Measurements from ENCODE around the gene CACNA1F.
A peak's percentile ranks its signal among the peaks of the same experiment; 100 is the strongest.

CACNA1F gene

DNA sequence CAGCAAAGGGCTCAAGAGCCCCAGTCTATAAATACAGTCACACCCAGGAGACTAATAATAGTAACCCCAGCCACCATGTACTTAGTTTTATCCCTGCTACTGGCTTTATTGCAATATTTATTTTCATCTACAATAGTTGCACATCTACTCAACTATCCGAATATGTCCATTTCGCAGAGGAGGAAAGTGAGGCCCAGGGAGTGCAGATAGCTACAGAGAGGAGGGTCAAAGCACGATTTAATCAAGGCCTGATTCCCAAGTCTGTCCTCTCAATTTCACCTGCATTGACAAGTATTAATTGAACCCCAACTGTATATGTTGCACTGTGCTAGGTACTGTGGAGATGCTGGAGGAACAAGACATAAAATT, 65.4 kb downstream of the CACNA1F start:
- Histone ChIP-seq H3K4me3 (ENCODE audit: low read length in 2 of 2) (peak overlapping the region; percentile 50 to 69), H3K9ac (ENCODE audit: low read depth in 1 of 2, low read length in 2 of 2) (peak overlapping the region; percentile 68 to 73)

DNA sequence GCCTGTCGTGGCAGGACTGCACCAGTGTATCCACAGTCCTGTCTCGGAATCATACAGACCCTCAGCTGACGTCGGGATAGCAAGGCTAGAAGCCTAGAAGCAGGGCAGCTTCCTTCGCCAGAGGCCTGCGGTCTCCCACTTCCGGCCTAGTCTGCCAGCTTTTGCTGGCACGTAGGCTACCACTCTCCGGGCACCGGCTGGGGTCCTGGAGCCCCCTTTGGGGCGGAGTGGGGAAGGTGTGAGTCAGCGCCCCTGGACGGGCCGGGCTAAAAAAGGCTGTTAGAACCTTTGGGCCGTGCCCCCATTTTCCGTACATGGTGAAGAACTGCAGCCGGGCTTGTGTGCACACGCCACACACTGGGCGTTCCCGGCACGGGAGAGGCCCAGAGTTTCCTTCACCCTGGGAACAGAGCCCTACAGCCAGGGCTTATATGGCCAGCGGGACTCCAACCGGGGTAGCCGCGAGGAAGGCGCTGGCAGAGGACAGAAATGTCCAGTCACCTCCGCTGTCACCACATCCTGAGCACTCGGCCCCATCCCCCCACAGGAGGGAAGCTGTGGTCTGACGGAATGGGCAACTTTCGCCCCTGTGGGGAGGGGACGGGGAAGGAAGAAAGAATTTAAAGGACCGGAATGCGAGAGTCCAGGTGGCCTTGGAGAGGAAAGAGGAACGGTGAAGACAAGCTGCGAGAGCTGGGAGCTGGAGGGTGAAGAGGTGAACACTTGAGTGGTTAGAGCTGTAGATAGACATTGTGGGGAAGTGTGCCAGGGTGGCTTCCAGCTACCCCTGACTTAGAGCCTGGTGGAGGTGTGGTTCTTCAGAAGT, 66.0 kb downstream of the CACNA1F start:
- H3K27ac ChIP-seq (ENCODE audit: low read depth in 2 of 2, low read length in 2 of 2), result peak overlapping the region; percentile 93 to 94
- H3K9ac ChIP-seq (ENCODE audit: low read depth in 1 of 2, low read length in 2 of 2), result peak overlapping the region; percentile 68 to 73
- H3K4me3 ChIP-seq (ENCODE audit: low read length in 2 of 2), result peak overlapping the region; percentile 50 to 69
- no peaks in the 10 kb centered on the region for H3K27me3 ChIP-seq (ENCODE audit: control insufficient read depth in 2 of 2, insufficient read depth in 2 of 2, low read length in 2 of 2)
- no peaks in the 10 kb centered on the region for H3K9me3 ChIP-seq (ENCODE audit: control insufficient read depth in 2 of 2, low read length in 2 of 2)
- no peaks in the 10 kb centered on the region for H3K36me3 ChIP-seq (ENCODE audit: control insufficient read depth in 2 of 2, insufficient read depth in 2 of 2, low read length in 2 of 2)
- peaks cover 8 to 23% of the 10 kb centered on the region in 2 donors for H3K4me1 ChIP-seq (ENCODE audit: control insufficient read depth in 2 of 2, insufficient read depth in 2 of 2, low read length in 2 of 2)

More for the DNA sequence above, 65.4 kb downstream of the CACNA1F start:
- H3K27ac ChIP-seq (ENCODE audit: low read depth in 2 of 2, low read length in 2 of 2), result peak overlapping the region; percentile 93 to 94
- no peaks in the 10 kb centered on the region for H3K27me3 ChIP-seq (ENCODE audit: control insufficient read depth in 2 of 2, insufficient read depth in 2 of 2, low read length in 2 of 2)
- H3K4me1 ChIP-seq (ENCODE audit: control insufficient read depth in 2 of 2, insufficient read depth in 2 of 2, low read length in 2 of 2), result peaks cover 9 to 23% of the 10 kb centered on the region in 2 donors
- no peaks in the 10 kb centered on the region for H3K9me3 ChIP-seq (ENCODE audit: control insufficient read depth in 2 of 2, low read length in 2 of 2)
- no peaks in the 10 kb centered on the region for H3K36me3 ChIP-seq (ENCODE audit: control insufficient read depth in 2 of 2, insufficient read depth in 2 of 2, low read length in 2 of 2)

DNA sequence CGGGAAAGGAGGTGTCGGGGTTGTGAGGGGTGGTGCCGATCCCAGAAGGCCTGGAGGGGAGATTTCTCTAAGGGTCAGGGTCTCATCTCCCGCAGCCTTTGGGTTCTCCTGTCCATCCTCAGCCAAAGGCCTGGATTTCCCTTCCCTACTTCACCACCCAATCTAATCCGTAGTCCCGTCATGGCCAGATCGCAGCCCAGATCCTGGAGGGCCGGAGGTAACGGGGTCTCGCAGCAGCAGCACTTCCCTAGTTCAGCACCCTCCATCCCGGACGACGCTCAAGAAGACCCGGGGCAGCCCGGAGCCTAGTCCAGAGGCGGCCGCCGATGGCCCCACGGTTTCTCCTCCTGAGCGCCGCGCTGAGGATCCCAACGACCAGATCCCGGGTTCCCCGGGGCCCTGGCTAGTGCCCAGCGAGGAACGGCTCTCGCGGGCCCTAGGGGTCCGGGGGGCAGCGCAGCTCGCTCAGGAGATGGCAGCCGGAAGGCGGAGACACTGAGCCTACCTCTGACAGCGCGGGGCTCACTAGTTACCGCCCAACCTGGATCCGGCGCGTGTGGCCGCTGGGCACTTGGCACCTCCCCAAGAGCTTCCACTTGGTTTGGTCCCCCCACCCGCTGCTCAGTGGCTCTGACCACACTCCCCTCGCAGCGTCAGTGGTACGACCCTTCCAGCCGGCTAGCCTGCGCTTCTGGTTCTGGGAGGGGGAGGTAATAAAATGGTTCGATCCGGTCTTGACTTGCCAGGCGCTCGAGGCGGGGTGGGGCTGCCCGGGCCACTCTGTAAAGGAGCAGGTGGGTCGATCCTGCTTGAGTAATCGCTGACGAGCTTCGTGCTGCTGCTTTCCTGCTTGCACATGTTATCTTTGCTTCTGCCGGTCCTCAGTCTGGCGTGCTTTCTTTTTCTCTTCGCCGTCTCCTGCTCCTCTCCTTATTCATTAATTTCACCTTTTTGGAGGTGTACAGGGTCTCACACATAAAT, 66.9 kb downstream of the CACNA1F start:
- no peaks in the 10 kb centered on the region for H3K27me3 ChIP-seq (ENCODE audit: control insufficient read depth in 2 of 2, insufficient read depth in 2 of 2, low read length in 2 of 2)
- H3K4me1 ChIP-seq (ENCODE audit: control insufficient read depth in 2 of 2, insufficient read depth in 2 of 2, low read length in 2 of 2), result peaks cover 8 to 23% of the 10 kb centered on the region in 2 donors
- peak overlapping the region; percentile 68 to 73 for H3K9ac ChIP-seq (ENCODE audit: low read depth in 1 of 2, low read length in 2 of 2)
- peak overlapping the region; percentile 50 to 69 for H3K4me3 ChIP-seq (ENCODE audit: low read length in 2 of 2)
- H3K36me3 ChIP-seq (ENCODE audit: control insufficient read depth in 2 of 2, insufficient read depth in 2 of 2, low read length in 2 of 2), result no peaks in the 10 kb centered on the region
- no peaks in the 10 kb centered on the region for H3K9me3 ChIP-seq (ENCODE audit: control insufficient read depth in 2 of 2, low read length in 2 of 2)
- H3K27ac ChIP-seq (ENCODE audit: low read depth in 2 of 2, low read length in 2 of 2), result peak overlapping the region; percentile 93 to 94

DNA sequence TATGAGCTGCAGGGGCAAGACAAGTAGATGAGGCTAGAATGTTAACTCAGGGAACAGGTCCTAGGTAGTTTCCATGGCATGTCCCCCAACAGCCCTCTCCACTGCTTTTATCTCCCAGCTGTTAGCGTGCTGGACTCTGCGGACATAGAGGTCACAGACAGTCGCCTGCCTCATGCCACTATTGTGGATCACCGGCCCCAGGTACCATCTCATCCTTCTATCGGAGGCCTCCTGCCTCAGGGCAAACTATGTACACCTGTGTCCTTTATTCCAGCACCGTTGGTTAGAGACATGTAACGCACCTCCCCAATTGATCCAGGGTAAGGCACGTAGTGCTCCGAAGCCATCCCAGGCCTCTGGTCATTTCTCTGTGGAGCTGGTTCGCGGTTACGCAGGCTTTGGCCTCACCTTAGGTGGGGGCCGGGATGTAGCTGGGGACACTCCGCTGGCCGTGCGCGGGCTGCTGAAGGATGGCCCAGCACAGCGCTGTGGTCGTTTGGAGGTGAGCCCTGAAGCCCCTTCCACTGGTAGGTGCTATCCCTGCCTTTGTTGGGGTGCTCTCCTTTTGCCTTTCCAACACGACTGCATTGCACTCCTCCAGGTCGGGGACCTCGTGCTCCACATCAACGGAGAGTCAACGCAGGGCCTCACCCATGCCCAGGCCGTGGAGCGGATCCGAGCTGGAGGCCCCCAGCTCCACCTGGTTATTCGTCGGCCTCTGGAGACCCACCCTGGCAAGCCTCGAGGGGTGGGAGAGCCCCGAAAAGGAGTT, 68.4 kb downstream of the CACNA1F start:
- no peaks in the 10 kb centered on the region for H3K27me3 ChIP-seq (ENCODE audit: control insufficient read depth in 2 of 2, insufficient read depth in 2 of 2, low read length in 2 of 2)
- H3K9ac ChIP-seq (ENCODE audit: low read depth in 1 of 2, low read length in 2 of 2), result no peak overlapping the region
- peaks cover 8 to 23% of the 10 kb centered on the region in 2 donors for H3K4me1 ChIP-seq (ENCODE audit: control insufficient read depth in 2 of 2, insufficient read depth in 2 of 2, low read length in 2 of 2)
- H3K4me3 ChIP-seq (ENCODE audit: low read length in 2 of 2), result no peak overlapping the region
- H3K27ac ChIP-seq (ENCODE audit: low read depth in 2 of 2, low read length in 2 of 2), result peak overlapping the region; percentile 92
- H3K9me3 ChIP-seq (ENCODE audit: control insufficient read depth in 2 of 2, low read length in 2 of 2), result no peaks in the 10 kb centered on the region
- H3K36me3 ChIP-seq (ENCODE audit: control insufficient read depth in 2 of 2, insufficient read depth in 2 of 2, low read length in 2 of 2), result no peaks in the 10 kb centered on the region

DNA sequence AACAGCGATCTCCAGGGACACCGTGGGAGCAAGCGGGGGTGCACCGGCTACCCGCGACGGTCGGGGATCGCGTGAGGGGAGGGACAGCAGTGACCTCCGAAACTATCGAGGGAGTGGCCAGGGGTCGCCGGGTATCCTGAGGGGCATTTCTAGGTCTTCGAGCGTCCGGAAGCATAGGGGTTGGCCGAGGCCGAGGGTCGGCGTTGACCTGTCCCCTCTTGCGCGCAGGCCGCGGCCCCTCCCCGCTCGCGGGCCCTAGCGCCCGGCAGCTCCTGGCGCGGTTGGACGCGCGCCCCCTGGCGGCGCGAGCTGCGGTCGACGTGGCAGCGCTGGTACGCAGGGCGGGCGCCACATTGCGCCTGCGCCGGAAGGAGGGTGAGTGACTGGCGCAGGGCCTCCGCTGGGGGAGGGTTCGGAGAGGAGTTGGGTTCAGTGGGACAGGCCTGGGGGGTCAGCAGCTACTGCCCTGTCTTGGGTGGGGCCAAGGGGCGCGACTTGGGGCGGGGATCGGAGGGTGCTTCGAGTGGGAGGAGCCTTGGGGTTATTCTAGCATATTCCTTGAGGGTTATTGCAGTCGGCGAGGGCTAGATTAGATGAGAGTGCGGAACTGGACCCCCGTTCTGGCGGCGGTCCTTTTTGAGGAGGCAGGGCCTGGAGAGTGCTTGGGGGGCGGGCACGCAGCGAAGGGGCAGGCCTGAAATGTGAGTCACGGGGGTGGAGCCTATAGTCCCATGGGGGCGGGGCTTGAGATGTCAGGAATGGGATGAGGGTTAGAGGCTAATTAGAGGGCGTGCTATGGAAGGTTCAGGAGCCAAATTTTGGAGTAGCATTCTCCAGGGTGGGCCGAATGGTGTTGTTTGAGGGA, 69.4 kb downstream of the CACNA1F start:
- H3K27ac ChIP-seq (ENCODE audit: low read depth in 2 of 2, low read length in 2 of 2), result peak overlapping the region; percentile 92
- no peaks in the 10 kb centered on the region for H3K36me3 ChIP-seq (ENCODE audit: control insufficient read depth in 2 of 2, insufficient read depth in 2 of 2, low read length in 2 of 2)
- H3K9ac ChIP-seq (ENCODE audit: low read depth in 1 of 2, low read length in 2 of 2), result peak overlapping the region; percentile 56 to 81
- no peaks in the 10 kb centered on the region for H3K9me3 ChIP-seq (ENCODE audit: control insufficient read depth in 2 of 2, low read length in 2 of 2)
- H3K27me3 ChIP-seq (ENCODE audit: control insufficient read depth in 2 of 2, insufficient read depth in 2 of 2, low read length in 2 of 2), result no peaks in the 10 kb centered on the region
- peaks cover 8 to 23% of the 10 kb centered on the region in 2 donors for H3K4me1 ChIP-seq (ENCODE audit: control insufficient read depth in 2 of 2, insufficient read depth in 2 of 2, low read length in 2 of 2)
- peak overlapping the region; percentile 64 for H3K4me3 ChIP-seq (ENCODE audit: low read length in 2 of 2)

DNA sequence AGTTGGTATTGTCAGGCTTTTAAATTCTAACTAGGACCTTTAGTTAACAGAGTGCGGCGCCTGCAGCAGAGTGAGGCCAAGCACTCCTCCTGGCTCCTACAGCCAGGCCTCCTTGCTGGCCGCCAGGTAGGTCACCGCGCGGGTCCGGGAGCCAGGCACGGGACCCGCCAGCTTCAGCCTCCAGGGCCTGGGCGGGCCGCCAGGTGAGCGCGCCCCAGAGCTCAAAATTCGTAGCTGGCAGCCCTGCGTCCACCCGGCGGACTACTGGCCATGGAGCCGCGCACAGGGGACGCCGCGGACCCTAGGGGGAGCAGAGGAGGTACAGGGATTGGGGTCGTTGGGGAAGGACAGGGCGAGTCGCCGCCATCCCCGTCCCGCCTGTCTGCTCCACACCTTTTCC, 70.5 kb downstream of the CACNA1F start, which contains the start of gene MAGIX:
Gene MAGIX, plus strand, starts transcription at position 139 of the 400 bp plus-strand sequence. Its CDS starts 132 bp downstream, at position 271.
- peaks cover 8 to 23% of the 10 kb centered on the region in 2 donors for H3K4me1 ChIP-seq (ENCODE audit: control insufficient read depth in 2 of 2, insufficient read depth in 2 of 2, low read length in 2 of 2)
- H3K9ac ChIP-seq (ENCODE audit: low read depth in 1 of 2, low read length in 2 of 2), result peak within 1 kb of the TSS; percentile 56 to 81
- no peaks in the 10 kb centered on the region for H3K9me3 ChIP-seq (ENCODE audit: control insufficient read depth in 2 of 2, low read length in 2 of 2)
- H3K36me3 ChIP-seq (ENCODE audit: control insufficient read depth in 2 of 2, insufficient read depth in 2 of 2, low read length in 2 of 2), result no peaks in the 10 kb centered on the region
- peak within 1 kb of the TSS; percentile 92 for H3K27ac ChIP-seq (ENCODE audit: low read depth in 2 of 2, low read length in 2 of 2)
- H3K27me3 ChIP-seq (ENCODE audit: control insufficient read depth in 2 of 2, insufficient read depth in 2 of 2, low read length in 2 of 2), result no peaks in the 10 kb centered on the region
- H3K4me3 ChIP-seq (ENCODE audit: low read length in 2 of 2), result peak within 1 kb of the TSS; percentile 64

DNA sequence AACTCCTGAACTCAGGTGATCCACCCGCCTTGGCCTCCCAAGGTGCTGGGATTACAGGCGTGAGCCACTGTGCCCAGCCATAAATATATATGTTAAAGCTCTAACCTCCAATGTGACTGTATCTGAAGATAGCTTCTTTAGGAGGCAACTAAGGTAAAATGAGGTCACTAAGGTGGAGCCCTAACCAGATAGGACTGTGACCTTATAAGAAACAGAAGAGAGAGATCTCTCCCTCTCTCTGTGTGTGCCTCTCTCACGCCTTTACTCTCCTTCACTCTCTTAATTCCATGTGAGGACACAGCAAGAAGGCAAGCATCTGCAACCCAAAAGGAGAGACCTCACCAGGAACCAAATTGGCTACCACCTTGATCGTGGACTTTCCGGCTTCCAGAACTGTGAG, 71.5 kb downstream of the CACNA1F start:
- H3K9me3 ChIP-seq (ENCODE audit: control insufficient read depth in 2 of 2, low read length in 2 of 2), result no peaks in the 10 kb centered on the region

DNA sequence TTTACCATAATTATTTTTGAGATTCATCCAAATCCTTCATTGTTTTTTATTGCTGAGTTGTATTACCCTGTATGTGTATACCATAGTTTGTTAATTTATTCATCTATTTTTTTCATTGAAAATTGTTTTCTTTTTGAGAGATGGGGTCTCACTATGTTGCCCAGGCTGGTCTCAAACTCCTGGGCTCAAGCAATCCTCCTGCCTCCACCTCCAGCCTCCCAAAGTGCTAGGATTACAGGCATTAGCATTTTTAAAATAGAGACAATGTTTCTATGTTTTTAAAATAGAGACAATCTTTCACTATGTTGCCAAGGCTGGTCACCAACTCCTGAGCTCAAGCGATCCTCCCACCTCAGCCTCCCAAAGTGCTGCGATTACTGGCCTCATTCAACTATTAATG, 72.2 kb downstream of the CACNA1F start:
- Histone ChIP-seq H3K9me3 (ENCODE audit: control insufficient read depth in 2 of 2, low read length in 2 of 2) (no peaks in the 10 kb centered on the region), H3K36me3 (ENCODE audit: control insufficient read depth in 2 of 2, insufficient read depth in 2 of 2, low read length in 2 of 2) (no peaks in the 10 kb centered on the region), H3K27me3 (ENCODE audit: control insufficient read depth in 2 of 2, insufficient read depth in 2 of 2, low read length in 2 of 2) (no peaks in the 10 kb centered on the region), H3K27ac (ENCODE audit: low read depth in 2 of 2, low read length in 2 of 2) (no peak overlapping the region), H3K4me1 (ENCODE audit: control insufficient read depth in 2 of 2, insufficient read depth in 2 of 2, low read length in 2 of 2) (peaks cover 5 to 12% of the 10 kb centered on the region in 2 donors), H3K4me3 (ENCODE audit: low read length in 2 of 2) (no peak overlapping the region), H3K9ac (ENCODE audit: low read depth in 1 of 2, low read length in 2 of 2) (no peak overlapping the region)

More for the DNA sequence above, 71.5 kb downstream of the CACNA1F start:
- Histone ChIP-seq H3K9ac (ENCODE audit: low read depth in 1 of 2, low read length in 2 of 2) (no peak overlapping the region), H3K27ac (ENCODE audit: low read depth in 2 of 2, low read length in 2 of 2) (peak overlapping the region; percentile 40 to 57), H3K36me3 (ENCODE audit: control insufficient read depth in 2 of 2, insufficient read depth in 2 of 2, low read length in 2 of 2) (no peaks in the 10 kb centered on the region), H3K27me3 (ENCODE audit: control insufficient read depth in 2 of 2, insufficient read depth in 2 of 2, low read length in 2 of 2) (no peaks in the 10 kb centered on the region), H3K4me3 (ENCODE audit: low read length in 2 of 2) (no peak overlapping the region), H3K4me1 (ENCODE audit: control insufficient read depth in 2 of 2, insufficient read depth in 2 of 2, low read length in 2 of 2) (peaks cover 5 to 14% of the 10 kb centered on the region in 2 donors)

DNA sequence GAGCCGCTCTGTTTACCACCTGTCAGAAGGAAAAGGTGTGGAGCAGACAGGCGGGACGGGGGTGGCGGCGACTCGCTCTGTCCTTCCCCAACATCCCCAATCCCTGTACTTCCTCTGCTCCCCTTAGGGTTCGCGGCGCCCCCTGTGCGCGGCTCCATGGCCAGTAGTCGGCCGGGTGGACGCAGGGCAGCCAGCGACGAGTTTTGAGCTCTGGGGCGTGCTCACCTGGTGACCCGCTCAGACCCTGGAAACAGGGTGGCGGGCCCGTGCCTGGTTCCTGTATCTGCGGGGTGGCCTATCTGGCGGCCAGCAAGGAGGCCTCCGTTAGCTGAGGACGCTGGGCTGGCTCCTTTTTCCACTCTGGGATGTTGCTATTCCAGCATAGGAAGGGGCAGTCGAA, 75.9 kb downstream of the CACNA1F start:
- no peak overlapping the region for H3K4me3 ChIP-seq (ENCODE audit: low read length in 2 of 2)
- no peak overlapping the region for H3K9ac ChIP-seq (ENCODE audit: low read depth in 1 of 2, low read length in 2 of 2)
- no peaks in the 10 kb centered on the region for H3K36me3 ChIP-seq (ENCODE audit: control insufficient read depth in 2 of 2, insufficient read depth in 2 of 2, low read length in 2 of 2)
- H3K4me1 ChIP-seq (ENCODE audit: control insufficient read depth in 2 of 2, insufficient read depth in 2 of 2, low read length in 2 of 2), result peaks cover 0 to 4% of the 10 kb centered on the region in 2 donors
- no peaks in the 10 kb centered on the region for H3K27me3 ChIP-seq (ENCODE audit: control insufficient read depth in 2 of 2, insufficient read depth in 2 of 2, low read length in 2 of 2)
- no peak overlapping the region for H3K27ac ChIP-seq (ENCODE audit: low read depth in 2 of 2, low read length in 2 of 2)
- H3K9me3 ChIP-seq (ENCODE audit: control insufficient read depth in 2 of 2, low read length in 2 of 2), result no peaks in the 10 kb centered on the region
